HFF-Myc (cell line): ENCODE measurements around the gene TBX10.

ENCODE experiments used
- DNase-seq: peaks from one replicate; pipeline ENCODE4 v3.0.0-alpha.2; 2011; ENCODE audit warnings: low read depth; ENCODE audit errors: extremely low read depth
- H3K4me3 ChIP-seq: replicated peaks from 2 replicates; pipeline ENCODE4 v1.5.1; 2011; ENCODE audit warnings: low read depth, mild to moderate bottlenecking, control low read depth, low read length
- TF ChIP-seq, protein P1 (sequence below): IDR thresholded peaks from 2 replicates; pipeline ENCODE4 v1.5.1; 2012; ENCODE audit warnings: mild to moderate bottlenecking, low read depth, low read length, control low read depth; ENCODE audit errors: missing control alignments

TBX10 gene

DNA sequence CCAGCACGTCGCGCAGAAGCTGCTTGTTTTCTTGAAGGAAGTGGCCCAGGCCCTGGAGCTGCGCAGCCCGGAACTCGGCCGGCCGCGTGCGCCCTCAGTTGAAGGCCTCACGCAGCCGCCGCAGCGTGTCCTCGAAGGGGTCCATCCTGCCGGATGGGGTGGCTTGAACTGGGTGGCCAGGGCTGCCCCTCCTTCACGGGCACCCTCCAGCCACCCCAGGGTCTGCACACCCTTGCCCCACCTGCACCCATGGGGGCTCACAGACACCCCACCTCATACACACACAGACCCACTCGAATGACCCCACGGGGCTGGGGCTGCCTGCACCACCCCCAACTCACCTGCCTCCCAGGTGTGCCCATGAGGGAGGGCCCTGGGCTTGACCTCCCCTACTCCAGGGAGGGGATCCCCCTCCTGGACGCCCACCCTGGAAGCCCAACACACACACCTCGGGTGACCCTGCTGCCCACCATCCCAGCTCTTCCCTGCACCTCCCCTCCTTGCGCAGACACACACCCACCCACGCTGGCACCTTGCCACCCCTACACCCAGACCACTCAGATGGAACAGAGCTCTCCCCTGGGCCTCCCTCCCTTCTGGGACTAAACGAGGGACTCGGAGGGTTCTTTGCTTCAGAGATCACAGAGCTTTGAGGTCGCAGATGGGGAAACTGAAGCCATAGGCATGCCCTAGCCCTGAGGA, 28.1 kb upstream of the TBX10 start:
- H3K4me3 ChIP-seq = no peak overlapping the region
- no peak for DNase-seq
- TF ChIP-seq, protein P1, sequence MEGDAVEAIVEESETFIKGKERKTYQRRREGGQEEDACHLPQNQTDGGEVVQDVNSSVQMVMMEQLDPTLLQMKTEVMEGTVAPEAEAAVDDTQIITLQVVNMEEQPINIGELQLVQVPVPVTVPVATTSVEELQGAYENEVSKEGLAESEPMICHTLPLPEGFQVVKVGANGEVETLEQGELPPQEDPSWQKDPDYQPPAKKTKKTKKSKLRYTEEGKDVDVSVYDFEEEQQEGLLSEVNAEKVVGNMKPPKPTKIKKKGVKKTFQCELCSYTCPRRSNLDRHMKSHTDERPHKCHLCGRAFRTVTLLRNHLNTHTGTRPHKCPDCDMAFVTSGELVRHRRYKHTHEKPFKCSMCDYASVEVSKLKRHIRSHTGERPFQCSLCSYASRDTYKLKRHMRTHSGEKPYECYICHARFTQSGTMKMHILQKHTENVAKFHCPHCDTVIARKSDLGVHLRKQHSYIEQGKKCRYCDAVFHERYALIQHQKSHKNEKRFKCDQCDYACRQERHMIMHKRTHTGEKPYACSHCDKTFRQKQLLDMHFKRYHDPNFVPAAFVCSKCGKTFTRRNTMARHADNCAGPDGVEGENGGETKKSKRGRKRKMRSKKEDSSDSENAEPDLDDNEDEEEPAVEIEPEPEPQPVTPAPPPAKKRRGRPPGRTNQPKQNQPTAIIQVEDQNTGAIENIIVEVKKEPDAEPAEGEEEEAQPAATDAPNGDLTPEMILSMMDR = no peak

DNA sequence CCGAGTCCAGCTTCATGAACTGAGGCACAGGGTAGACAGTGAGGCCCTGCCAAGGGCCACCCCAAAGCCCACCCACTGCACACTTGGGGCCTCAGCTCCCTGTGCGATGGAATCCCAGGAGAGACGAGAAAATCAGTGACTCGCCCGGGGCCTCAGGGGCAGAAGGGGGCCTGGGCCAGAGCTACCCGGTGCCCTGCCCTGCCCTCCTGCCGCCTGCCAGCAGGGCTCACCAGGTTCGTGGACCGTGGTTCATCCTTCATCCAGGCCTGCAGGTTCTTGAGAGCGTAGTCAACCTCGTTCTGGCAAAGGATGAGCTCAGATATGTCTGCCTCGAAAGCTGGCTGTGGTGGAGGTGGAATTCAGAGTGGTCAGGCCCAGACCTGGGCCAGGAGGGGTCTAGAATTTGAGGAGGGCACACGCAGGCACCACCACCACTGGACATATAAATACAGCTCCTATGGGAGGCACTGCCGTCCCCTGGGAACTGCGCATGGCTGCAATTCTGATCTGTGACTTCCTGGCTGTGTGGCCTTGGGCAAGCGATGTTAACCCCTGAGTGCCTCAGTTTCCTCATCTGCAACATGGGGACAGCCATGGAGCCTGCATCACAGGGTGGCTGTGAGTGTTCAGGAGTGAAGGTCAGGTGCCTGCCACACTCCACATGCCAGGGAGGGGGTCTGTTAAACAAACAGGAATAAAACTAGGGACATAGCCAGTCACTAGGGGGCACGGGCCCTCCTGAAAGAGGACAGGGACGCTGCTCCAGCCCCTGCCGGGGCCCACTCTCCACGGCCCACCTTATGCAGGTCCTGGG, 27.3 kb upstream of the TBX10 start:
- TF ChIP-seq, protein P1 = no peak
- DNase-seq = no peak
- no peak overlapping the region for H3K4me3 ChIP-seq

GRCh38 chr11:67666303-67666645, 26.7 kb upstream of the TBX10 start:
- no peak for DNase-seq
- no peak overlapping the region for H3K4me3 ChIP-seq
- TF ChIP-seq, protein P1 = no peak

GRCh38 chr11:67665541-67666302, 26.2 kb upstream of the TBX10 start:
- TF ChIP-seq, protein P1 = no peak
- no peak for DNase-seq
- no peak overlapping the region for H3K4me3 ChIP-seq

- TF ChIP-seq, protein P1 = no peak
- DNase-seq = no peak
- H3K4me3 ChIP-seq = no peak overlapping the region
These were observed 25.4 kb upstream of the TBX10 start for GRCh38 chr11:67664696-67665540.

DNA sequence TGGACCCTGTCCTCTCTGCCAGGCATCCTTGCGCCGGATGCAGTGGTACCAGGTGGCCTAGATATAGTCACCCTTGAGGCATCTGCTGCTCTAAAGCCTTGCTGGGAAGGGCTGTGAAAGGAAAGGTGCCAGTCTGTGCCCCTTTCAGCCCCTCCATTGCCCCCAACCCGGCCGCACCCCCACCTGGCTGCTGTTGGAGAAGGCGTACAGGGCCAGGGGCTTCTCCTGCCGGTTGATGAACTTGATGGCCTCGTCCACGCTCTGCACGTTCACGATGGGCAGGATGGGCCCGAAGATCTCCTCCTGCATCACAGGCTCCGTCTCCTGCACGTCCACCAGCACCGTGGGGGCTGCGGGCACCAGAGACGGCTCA, 24.6 kb upstream of the TBX10 start:
- H3K4me3 ChIP-seq = no peak overlapping the region
- no peak for DNase-seq
- TF ChIP-seq, protein P1 = no peak
